Stomach (tissue), 9 donors: Measurements from ENCODE around the gene TNFRSF1B. TPM values are rescaled to one million over a fixed set of nuclear protein-coding genes. Genes with fewer than 3 reads are reported as not detected.

Source experiments
- DNase-seq, 2 donors: peaks; one replicate each; pipeline versions ENCODE4 v3.0.0 to v3.0.0-alpha.2; 2013 to 2019
- H3K27ac ChIP-seq, 5 donors: fragments of 200-600 bp in 4 of 5; sonication (generic) in 4 of 5; one replicate each; pipeline ENCODE4 v1.5.1; 2013 to 2019; ENCODE audit warnings: mild to moderate bottlenecking in 1 of 5, moderate library complexity in 1 of 5
- H3K27me3 ChIP-seq, 3 donors: fragments of 200-600 bp; sonication (generic); one replicate each; pipeline ENCODE4 v1.5.1; 2017 to 2019; ENCODE audit warnings: mixed run types in 1 of 3
- H3K36me3 ChIP-seq, 4 donors: fragments of 200-600 bp; sonication (generic); 1 replicate in 3 of 4; 2 replicates in 1 of 4; pipeline ENCODE4 v1.5.1; 2016 to 2019
- H3K4me1 ChIP-seq, 4 donors: fragments of 200-600 bp; sonication (generic); one replicate each; pipeline ENCODE4 v1.5.1; 2016 to 2019
- H3K4me3 ChIP-seq, 4 donors: fragments of 200-600 bp; sonication (generic) in 3 of 4; one replicate each; pipeline ENCODE4 v1.5.1; 2016 to 2019; ENCODE audit warnings: mild to moderate bottlenecking in 1 of 4
- H3K9me3 ChIP-seq, 4 donors: fragments of 200-600 bp; sonication (generic); one replicate each; pipeline ENCODE4 v1.5.1; 2016 to 2019
- CTCF ChIP-seq, 7 experiments: fragments of 450-650 bp in 4 of 7; fragments of 200-600 bp in 3 of 7; sonication (generic) in 3 of 7; IDR thresholded peaks; one replicate each; pipeline ENCODE4 v1.5.1; 2016 to 2019; ENCODE audit warnings: antibody characterized with exemption in 7 of 7, control low read depth in 2 of 7, mild to moderate bottlenecking in 1 of 7
- EP300 ChIP-seq: sonication (generic); formaldehyde crosslinking; IDR thresholded peaks from one replicate; pipeline ENCODE4 v1.6.1; 2017; ENCODE audit warnings: antibody characterized with exemption
- POLR2A ChIP-seq, 4 donors: fragments of 450-650 bp; IDR thresholded peaks; one replicate each; pipeline ENCODE4 v1.6.1; 2016; ENCODE audit warnings: antibody characterized with exemption in 4 of 4, control low read depth in 2 of 4, mild to moderate bottlenecking in 1 of 4, moderate library complexity in 1 of 4
- POLR2AphosphoS5 ChIP-seq, 3 donors: sonication (generic); formaldehyde crosslinking; IDR thresholded peaks; one replicate each; pipeline ENCODE4 v1.6.1; 2016; ENCODE audit warnings: antibody characterized with exemption in 3 of 3
- WGBS, 5 donors: extraction: QIAGEN DNeasy Blood & Tissue Kit in 3 of 5; methylation state at CpG; one replicate each; pipeline versions ENCODE4 v1.1.5 to v1.1.7; 2013 to 2018; 5-methylcytosine and 5-hydroxymethylcytosine counted together
- intact Hi-C: fragments of 100-400 bp; cut with DNase I; formaldehyde crosslinking; loops from one replicate; pipeline ENCODE4 v1.15.1; 2023; ENCODE audit warnings: low total_unique reads
- polyA plus RNA-seq, 3 donors: library from polyadenylated mRNA; stranded (reverse); fragments of 200-250 nt; gene quantifications; one replicate each; pipeline ENCODE4 v1.2.3, GENCODE V29; 2013
- total RNA-seq, 5 donors: library from RNA; depleted of rRNA; stranded (reverse); fragments of >200 nt; gene quantifications; one replicate each; pipeline versions ENCODE4 v1.1.0 to v1.2.3, GENCODE V29; 2014 to 2016
- donor health status: healthy with polysubstance abuse.
- donor health status: Bipolar disorder and iron deficiency.
- donor health status: healthy.

Gene TNFRSF1B
- total and polyA plus RNA-seq, 8 donors = 5.4 to 24.3 (median 11.5) TPM

GRCh38 chr1:12150456-12151200 lies 16.2 kb upstream of the TNFRSF1B start:
- no peak for DNase-seq
- Histone ChIP-seq H3K27me3 (peaks cover 0 to 6% (median 0%) of the 10 kb centered on the region in 3 donors), H3K4me1 (peaks cover 12 to 67% (median 22%) of the 10 kb centered on the region in 4 donors), H3K9me3 (peaks cover 0 to 4% (median 0%) of the 10 kb centered on the region in 4 donors), H3K4me3 (no peak overlapping the region), H3K27ac (peak overlapping the region; percentile 32 to 84 (median 63)), H3K36me3 (no peaks in the 10 kb centered on the region)
- WGBS, 5 donors = 71 to 82% (median 72%) methylated on average over 9 of the region's 9 CpGs
- TF ChIP-seq CTCF (IDR thresholded peaks at IDR 0.05) (no peak), POLR2A (IDR thresholded peaks at IDR 0.05) (no peak), POLR2AphosphoS5 (IDR thresholded peaks at IDR 0.05) (no peak), EP300 (no peak)
- intact Hi-C loops = no loop called here

- Histone ChIP-seq H3K36me3 (no peaks in the 10 kb centered on the region), H3K4me3 (no peak overlapping the region), H3K4me1 (peaks cover 12 to 60% (median 22%) of the 10 kb centered on the region in 4 donors), H3K9me3 (peaks cover 0 to 4% (median 0%) of the 10 kb centered on the region in 4 donors), H3K27ac (peak overlapping the region; percentile 32 to 84 (median 63)), H3K27me3 (peaks cover 0 to 6% (median 0%) of the 10 kb centered on the region in 3 donors)
- no peak for DNase-seq
- 96 to 100% (median 97%) methylated on average over 2 of the region's 2 CpGs for WGBS, 5 donors
- intact Hi-C loops = no loop called here
- TF ChIP-seq POLR2AphosphoS5 (IDR thresholded peaks at IDR 0.05) (no peak), EP300 (no peak), POLR2A (IDR thresholded peaks at IDR 0.05) (no peak), CTCF (IDR thresholded peaks at IDR 0.05) (no peak)
Measured at GRCh38 chr1:12151465-12151864, 15.3 kb upstream of the TNFRSF1B start.

GRCh38 chr1:12152113-12152891 lies 14.5 kb upstream of the TNFRSF1B start:
- TF ChIP-seq POLR2AphosphoS5 (IDR thresholded peaks at IDR 0.05) (no peak), EP300 (no peak), CTCF (IDR thresholded peaks at IDR 0.05) (no peak)
- 78 to 92% (median 86%) methylated on average over 7 of the region's 7 CpGs for WGBS, 5 donors
- Histone ChIP-seq H3K4me3 (no peak overlapping the region), H3K4me1 (peaks cover 9 to 57% (median 21%) of the 10 kb centered on the region in 4 donors), H3K27me3 (peaks cover 0 to 6% (median 0%) of the 10 kb centered on the region in 3 donors), H3K9me3 (peaks cover 0 to 4% (median 0%) of the 10 kb centered on the region in 4 donors), H3K36me3 (no peaks in the 10 kb centered on the region), H3K27ac (peak overlapping the region in 4 of 5 donors; percentile 57 to 84 (median 74))
- intact Hi-C loops = no loop called here
- no peak for DNase-seq

GRCh38 chr1:12153181-12153785 lies 13.5 kb upstream of the TNFRSF1B start:
- H3K4me3 ChIP-seq = no peak overlapping the region
- intact Hi-C loops = no loop called here
- peaks cover 0 to 4% (median 0%) of the 10 kb centered on the region in 4 donors for H3K9me3 ChIP-seq
- TF ChIP-seq CTCF (IDR thresholded peaks at IDR 0.05) = no peak
- no peak for TF ChIP-seq EP300
- TF ChIP-seq POLR2AphosphoS5 (IDR thresholded peaks at IDR 0.05) = peak in 1 of 3 donors; percentile 25
- peaks cover 9 to 57% (median 19%) of the 10 kb centered on the region in 4 donors for H3K4me1 ChIP-seq
- peaks cover 0 to 6% (median 0%) of the 10 kb centered on the region in 3 donors for H3K27me3 ChIP-seq
- peak overlapping the region; percentile 46 to 84 (median 63) for H3K27ac ChIP-seq
- WGBS, 5 donors = 59 to 75% (median 68%) methylated on average over 11 to 13 of the region's 13 CpGs
- peak in 1 of 2 donors; percentile 53 for DNase-seq
- no peaks in the 10 kb centered on the region for H3K36me3 ChIP-seq
